ENCODE results near the gene PLXDC2.

GRCh38 chr10:20267734-20268133 lies 451.5 kb downstream of the PLXDC2 start:
- TF ChIP-seq POLR2A (IDR thresholded peaks at IDR 0.05) (no peak), CTCF (IDR thresholded peaks at IDR 0.05) (no peak)

All from Peyer's patch (tissue), 4 donors.